Gastroesophageal sphincter (tissue), 4 donors: ENCODE results near the gene YWHAH. TPM values are rescaled to one million over a fixed set of nuclear protein-coding genes. Genes with fewer than 3 reads are reported as not detected.

Experiments
- ATAC-seq: fragments of 150-250 bp; one replicate; pipeline ENCODE4 v1.9.1; 2016; ENCODE audit warnings: mild to moderate bottlenecking, moderate library complexity
- H3K27ac ChIP-seq, 4 donors: fragments of 200-600 bp; sonication (generic) in 3 of 4; 1 replicate in 3 of 4; 2 replicates in 1 of 4; pipeline ENCODE4 v1.5.1; 2016 to 2019
- H3K27me3 ChIP-seq: fragments of 200-600 bp; sonication (generic); one replicate; pipeline ENCODE4 v1.5.1; 2019
- H3K36me3 ChIP-seq, 2 donors: fragments of 200-600 bp; sonication (generic); one replicate each; pipeline ENCODE4 v1.5.1; 2019; ENCODE audit warnings: control low read depth in 1 of 2
- H3K4me1 ChIP-seq, 3 donors: fragments of 200-600 bp; sonication (generic); 1 replicate in 2 of 3; 2 replicates in 1 of 3; pipeline ENCODE4 v1.5.1; 2016 to 2019; ENCODE audit warnings: control low read depth in 2 of 3
- H3K4me3 ChIP-seq, 2 donors: fragments of 200-600 bp; sonication (generic); one replicate each; pipeline ENCODE4 v1.5.1; 2019; ENCODE audit warnings: mild to moderate bottlenecking in 1 of 2, moderate library complexity in 1 of 2
- H3K9me3 ChIP-seq, 3 donors: fragments of 200-600 bp; sonication (generic); one replicate each; pipeline ENCODE4 v1.5.1; 2017 to 2019; ENCODE audit warnings: control low read depth in 2 of 3
- EP300 ChIP-seq: sonication (generic); formaldehyde crosslinking; IDR thresholded peaks from one replicate; pipeline ENCODE4 v1.6.1; 2017; ENCODE audit warnings: antibody characterized with exemption, mild to moderate bottlenecking
- POLR2A ChIP-seq, 2 donors: fragments of 450-650 bp; IDR thresholded peaks; one replicate each; pipeline ENCODE4 v1.6.1; 2017; ENCODE audit warnings: antibody characterized with exemption in 2 of 2, mild to moderate bottlenecking in 2 of 2, moderate library complexity in 1 of 2
- POLR2AphosphoS5 ChIP-seq: sonication (generic); formaldehyde crosslinking; IDR thresholded peaks from one replicate; pipeline ENCODE4 v1.6.1; 2017; ENCODE audit warnings: antibody characterized with exemption
- WGBS, 2 donors: methylation state at CpG; one replicate each; pipeline ENCODE4 v1.1.5; 2018; ENCODE audit warnings: low coverage in 1 of 2; 5-methylcytosine and 5-hydroxymethylcytosine counted together
- total RNA-seq, 4 donors: library from RNA; depleted of rRNA; stranded (reverse); fragments of >200 nt; gene quantifications; one replicate each; pipeline ENCODE4 v1.1.0, GENCODE V29; 2016
- TF ChIP-seq, protein P1 (sequence below), 4 experiments: fragments of 200-600 bp in 2 of 4; fragments of 450-650 bp in 2 of 4; sonication (generic) in 1 of 4; IDR thresholded peaks; one replicate each; pipeline ENCODE4 v1.5.1; 2017 to 2019; ENCODE audit warnings: antibody characterized with exemption in 4 of 4, mild to moderate bottlenecking in 2 of 4, moderate library complexity in 2 of 4

The YWHAH gene
- total RNA-seq, 4 donors from 2014 or later: 127 to 263 (median 169) TPM

DNA sequence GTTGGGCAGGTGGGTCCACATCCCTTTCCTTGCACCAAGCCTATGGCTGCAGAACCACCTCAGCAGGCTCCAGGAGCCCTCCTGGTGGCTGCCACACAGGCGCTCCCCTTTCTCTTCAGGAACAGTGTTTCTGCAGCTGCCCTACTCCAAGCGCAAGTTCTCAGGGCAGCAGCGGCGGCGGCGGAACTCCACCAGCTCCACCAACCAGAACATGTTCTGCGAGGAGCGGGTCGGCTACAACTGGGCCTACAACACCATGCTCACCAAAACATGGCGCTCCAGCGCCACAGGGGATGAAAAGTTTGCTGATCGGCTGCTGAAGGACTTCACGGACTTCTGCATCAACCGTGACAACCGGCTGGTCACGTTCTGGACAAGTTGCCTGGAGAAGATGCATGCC is 38.2 kb upstream of the YWHAH start:
- H3K36me3 ChIP-seq: peaks cover 0 to 89% of the 10 kb centered on the region in 2 donors
- ATAC-seq: no peak

DNA sequence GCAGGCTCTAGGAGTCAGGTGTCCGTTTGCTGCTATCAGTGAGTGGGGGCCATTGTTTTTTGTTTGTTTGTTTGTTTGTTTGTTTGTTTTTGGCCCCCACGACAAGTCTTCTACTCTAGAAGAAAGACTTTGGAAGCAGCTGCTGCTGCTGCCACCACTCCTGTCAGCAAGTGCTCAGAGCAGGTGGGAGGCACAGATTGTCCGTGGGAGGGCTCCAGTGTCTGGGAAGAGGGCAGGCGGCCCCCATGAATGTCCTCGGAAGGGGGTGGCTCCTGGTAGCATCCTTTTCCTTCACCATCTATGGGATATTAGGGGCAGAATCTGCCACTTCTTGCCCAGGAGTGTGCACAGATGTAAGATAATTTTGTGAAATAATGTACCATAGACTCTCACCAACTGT is 37.8 kb upstream of the YWHAH start:
- no peak for ATAC-seq
- H3K36me3 ChIP-seq: peaks cover 0 to 88% of the 10 kb centered on the region in 2 donors
- H3K27ac ChIP-seq: no peak overlapping the region
- TF ChIP-seq POLR2A (IDR thresholded peaks at IDR 0.05): no peak
- TF ChIP-seq, protein P1, sequence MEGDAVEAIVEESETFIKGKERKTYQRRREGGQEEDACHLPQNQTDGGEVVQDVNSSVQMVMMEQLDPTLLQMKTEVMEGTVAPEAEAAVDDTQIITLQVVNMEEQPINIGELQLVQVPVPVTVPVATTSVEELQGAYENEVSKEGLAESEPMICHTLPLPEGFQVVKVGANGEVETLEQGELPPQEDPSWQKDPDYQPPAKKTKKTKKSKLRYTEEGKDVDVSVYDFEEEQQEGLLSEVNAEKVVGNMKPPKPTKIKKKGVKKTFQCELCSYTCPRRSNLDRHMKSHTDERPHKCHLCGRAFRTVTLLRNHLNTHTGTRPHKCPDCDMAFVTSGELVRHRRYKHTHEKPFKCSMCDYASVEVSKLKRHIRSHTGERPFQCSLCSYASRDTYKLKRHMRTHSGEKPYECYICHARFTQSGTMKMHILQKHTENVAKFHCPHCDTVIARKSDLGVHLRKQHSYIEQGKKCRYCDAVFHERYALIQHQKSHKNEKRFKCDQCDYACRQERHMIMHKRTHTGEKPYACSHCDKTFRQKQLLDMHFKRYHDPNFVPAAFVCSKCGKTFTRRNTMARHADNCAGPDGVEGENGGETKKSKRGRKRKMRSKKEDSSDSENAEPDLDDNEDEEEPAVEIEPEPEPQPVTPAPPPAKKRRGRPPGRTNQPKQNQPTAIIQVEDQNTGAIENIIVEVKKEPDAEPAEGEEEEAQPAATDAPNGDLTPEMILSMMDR (IDR thresholded peaks at IDR 0.05): no peak
- no peak for TF ChIP-seq EP300
- no peak for TF ChIP-seq POLR2AphosphoS5
- no peaks in the 10 kb centered on the region for H3K4me1 ChIP-seq
- WGBS, 2 donors: 68 to 73% methylated on average over 2 to 3 of the region's 5 CpGs
- no peaks in the 10 kb centered on the region for H3K9me3 ChIP-seq
- no peaks in the 10 kb centered on the region for H3K27me3 ChIP-seq
- no peak overlapping the region for H3K4me3 ChIP-seq

More for the DNA sequence above, 38.2 kb upstream of the YWHAH start:
- Histone ChIP-seq H3K4me3 (no peak overlapping the region), H3K27ac (no peak overlapping the region), H3K27me3 (no peaks in the 10 kb centered on the region), H3K4me1 (no peaks in the 10 kb centered on the region), H3K9me3 (no peaks in the 10 kb centered on the region)
- no peak for TF ChIP-seq EP300
- TF ChIP-seq, protein P1 (IDR thresholded peaks at IDR 0.05): no peak
- no peak for TF ChIP-seq POLR2A (IDR thresholded peaks at IDR 0.05)
- TF ChIP-seq POLR2AphosphoS5: no peak
- 93% methylated on average over 3 of the region's 16 CpGs; no CpG with 5 or more reads in 1 of the 2 donors for WGBS, 2 donors

DNA sequence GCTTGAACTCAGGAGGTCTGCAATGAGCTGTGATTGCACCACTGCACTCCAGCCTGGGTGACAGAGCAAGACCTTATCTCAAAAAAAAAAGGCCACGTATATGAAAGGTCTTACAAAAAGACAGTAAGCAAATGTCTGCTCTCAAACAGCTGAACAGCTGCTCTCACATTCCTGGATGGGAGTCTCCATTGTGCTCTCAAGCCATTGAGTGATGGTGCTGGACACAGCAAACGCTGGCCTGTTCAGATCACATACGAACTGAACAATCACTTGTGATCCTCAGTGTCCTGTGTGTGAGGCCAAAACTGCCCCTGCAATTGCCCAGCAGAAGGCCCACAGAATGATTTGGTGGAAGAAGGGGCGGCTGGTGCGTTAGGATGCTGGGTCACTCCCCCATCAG is 34.4 kb upstream of the YWHAH start:
- Histone ChIP-seq H3K4me1 (no peaks in the 10 kb centered on the region), H3K27ac (no peak overlapping the region), H3K9me3 (no peaks in the 10 kb centered on the region), H3K36me3 (peaks cover 0 to 63% of the 10 kb centered on the region in 2 donors), H3K27me3 (no peaks in the 10 kb centered on the region), H3K4me3 (no peak overlapping the region)
- TF ChIP-seq EP300: no peak
- ATAC-seq: no peak
- WGBS, 2 donors: 43 to 87% methylated on average over 1 to 5 of the region's 5 CpGs

DNA sequence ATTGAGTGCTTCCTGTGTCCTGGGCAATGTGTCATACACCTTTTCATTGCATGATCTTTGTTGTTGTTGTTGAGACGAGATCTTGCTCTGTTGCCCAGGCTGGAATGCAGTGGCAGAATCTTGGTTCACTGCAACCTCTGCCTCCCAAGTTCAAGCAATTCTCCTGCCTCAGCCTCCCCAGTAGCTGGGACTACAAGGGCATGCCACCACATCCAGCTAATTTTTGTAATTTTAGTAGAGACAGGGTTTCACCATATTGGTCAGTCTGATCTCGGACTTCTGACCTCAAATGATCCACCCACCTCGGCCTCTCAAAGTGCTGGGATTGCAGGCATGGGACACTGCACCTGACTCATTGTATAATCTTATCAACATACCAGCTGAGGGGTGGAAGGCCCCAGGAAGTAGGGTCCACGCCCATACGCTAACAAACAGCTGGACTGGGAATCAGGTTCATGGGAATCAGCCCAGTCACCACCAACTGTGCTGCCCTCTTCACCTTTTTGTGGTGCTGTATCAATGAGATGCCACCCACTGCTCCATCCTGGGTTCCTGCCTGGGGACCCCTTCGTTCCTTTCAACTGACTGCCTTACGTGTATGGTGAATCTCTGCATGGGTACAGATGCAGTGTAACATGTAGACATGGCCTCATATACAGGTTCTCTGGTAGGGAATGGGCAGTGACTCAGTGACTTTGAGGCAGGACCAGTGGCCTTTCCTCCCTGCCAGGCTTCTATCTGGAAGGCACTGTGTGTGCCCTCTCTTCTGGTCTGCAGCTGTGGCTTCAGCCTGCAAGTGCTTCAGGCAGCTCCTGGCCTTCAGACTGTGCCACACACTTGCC is 32.5 kb upstream of the YWHAH start:
- 91 to 100% methylated on average over 1 to 3 of the region's 7 CpGs for WGBS, 2 donors
- Histone ChIP-seq H3K4me1 (no peaks in the 10 kb centered on the region), H3K4me3 (no peak overlapping the region), H3K9me3 (no peaks in the 10 kb centered on the region), H3K36me3 (peaks cover 0 to 45% of the 10 kb centered on the region in 2 donors), H3K27me3 (no peaks in the 10 kb centered on the region), H3K27ac (no peak overlapping the region)
- no peak for ATAC-seq
- TF ChIP-seq POLR2AphosphoS5 (no peak), EP300 (no peak), POLR2A (IDR thresholded peaks at IDR 0.05) (no peak)
- TF ChIP-seq, protein P1 (IDR thresholded peaks at IDR 0.05): no peak

DNA sequence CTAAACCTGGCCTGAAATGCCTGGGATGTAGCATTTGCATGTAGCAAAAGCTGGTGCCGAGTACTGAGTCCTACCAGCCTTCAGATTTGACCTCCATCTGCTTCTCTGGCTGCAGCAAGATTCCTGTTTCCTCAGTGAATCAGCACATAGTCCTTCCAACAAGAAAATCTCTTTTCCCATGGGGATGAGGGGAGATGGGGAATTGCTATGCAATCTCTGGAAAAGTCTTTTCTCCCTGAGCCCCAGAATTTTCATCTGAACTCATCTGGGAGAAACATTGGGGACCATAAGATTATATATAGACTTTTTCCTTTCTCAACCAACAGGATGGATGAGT is 32.0 kb upstream of the YWHAH start:
- Histone ChIP-seq H3K4me3 (no peak overlapping the region), H3K27me3 (no peaks in the 10 kb centered on the region), H3K4me1 (no peaks in the 10 kb centered on the region), H3K27ac (no peak overlapping the region), H3K36me3 (peaks cover 0 to 39% of the 10 kb centered on the region in 2 donors), H3K9me3 (no peaks in the 10 kb centered on the region)
- no CpG with 5 or more reads among the region's 1 CpG for WGBS, 2 donors
- no peak for TF ChIP-seq POLR2A (IDR thresholded peaks at IDR 0.05)
- no peak for TF ChIP-seq POLR2AphosphoS5
- TF ChIP-seq, protein P1 (IDR thresholded peaks at IDR 0.05): no peak
- TF ChIP-seq EP300: no peak
- no peak for ATAC-seq
